IMR-90 (cell line): Measurements from ENCODE around the gene SLC10A3. TPM values are rescaled to one million over a fixed set of nuclear protein-coding genes. Genes with fewer than 3 reads are reported as not detected.

Experiments used
- ATAC-seq: fragments of 200-7000 bp; cut with Tn5 transposase; 2 replicates; pipeline ENCODE4 v1.9.1; 2020; ENCODE audit warnings: low read depth, mild to moderate bottlenecking, moderate library complexity
- BruUV-seq: library from RNA; stranded (reverse); fragments of 400-500 nt; replicated peaks from 2 replicates; lab custom pipeline; 2021; lab: Mats Ljungman, UMichigan
- CTCF ChIA-PET: fragments of 300-600 bp; formaldehyde crosslinking; extraction: SDS; loops from one replicate; lab custom pipeline; 2021; ENCODE audit warnings: antibody characterized with exemption; lab: Yijun Ruan, JAX
- POLR2A ChIA-PET: fragments of 300-600 bp; sonication (Branson Sonifier 250); formaldehyde crosslinking; loops from one replicate; lab custom pipeline; 2022; ENCODE audit warnings: antibody characterized with exemption; ENCODE audit not compliant: unreplicated experiment; lab: Charles Lee
- DNase-seq: peaks from one replicate; pipeline ENCODE4 v3.0.0; 2013
- H2AFZ ChIP-seq: replicated peaks from 2 replicates; pipeline ENCODE3; 2013; ENCODE audit warnings: low read length, mild to moderate bottlenecking; ENCODE audit not compliant: poor library complexity
- H2AK5ac ChIP-seq: 2 replicates; pipeline ENCODE4 v1.6.1; 2013; ENCODE audit warnings: low read depth, low read length, inconsistent platforms
- H2AK9ac ChIP-seq: replicated peaks from 2 replicates; pipeline ENCODE3; 2013; ENCODE audit warnings: mild to moderate bottlenecking, low read depth, low read length, moderate library complexity; ENCODE audit not compliant: poor library complexity
- H2BK120ac ChIP-seq: 2 replicates; pipeline ENCODE4 v1.6.1; 2013; ENCODE audit warnings: low read depth, low read length, inconsistent platforms
- H2BK15ac ChIP-seq: 3 replicates; pipeline ENCODE4 v1.6.1; 2013; ENCODE audit warnings: low read depth, low read length, inconsistent platforms
- H2BK20ac ChIP-seq: 2 replicates; pipeline ENCODE4 v1.6.1; 2013; ENCODE audit warnings: low read depth, mild to moderate bottlenecking, inconsistent platforms, low read length, moderate library complexity
- H2BK5ac ChIP-seq: 2 replicates; pipeline ENCODE4 v1.6.1; 2013; ENCODE audit warnings: mild to moderate bottlenecking, low read depth, low read length, inconsistent platforms; ENCODE audit not compliant: poor library complexity, severe bottlenecking
- H3K14ac ChIP-seq: replicated peaks from 2 replicates; pipeline ENCODE4 v1.6.1; 2013; ENCODE audit warnings: low read depth, low read length, inconsistent platforms
- H3K18ac ChIP-seq: 2 replicates; pipeline ENCODE4 v1.6.1; 2013; ENCODE audit warnings: low read depth, low read length, control low read depth
- H3K23ac ChIP-seq: 2 replicates; pipeline ENCODE4 v1.6.1; 2013; ENCODE audit warnings: low read depth, low read length, inconsistent platforms
- H3K27ac ChIP-seq: 2 replicates; pipeline ENCODE4 v1.5.1; 2013; ENCODE audit warnings: mild to moderate bottlenecking, control low read depth, low read length; ENCODE audit not compliant: insufficient read depth
- H3K27me3 ChIP-seq: 2 replicates; pipeline ENCODE4 v1.6.1; 2013; ENCODE audit warnings: low read length; ENCODE audit not compliant: control insufficient read depth, insufficient read depth
- H3K36me3 ChIP-seq: 2 replicates; pipeline ENCODE4 v1.6.1; 2013; ENCODE audit warnings: low read length, mixed read lengths; ENCODE audit not compliant: control insufficient read depth, insufficient read depth
- H3K4ac ChIP-seq: 2 replicates; pipeline ENCODE4 v1.6.1; 2013; ENCODE audit warnings: low read depth, low read length, inconsistent platforms
- H3K4me1 ChIP-seq: 2 replicates; pipeline ENCODE4 v1.6.1; 2013; ENCODE audit warnings: low read length, mixed read lengths; ENCODE audit not compliant: control insufficient read depth, insufficient read depth
- H3K4me2 ChIP-seq: 2 replicates; pipeline ENCODE4 v1.6.1; 2013; ENCODE audit warnings: low read depth, mild to moderate bottlenecking, control low read depth, low read length, moderate library complexity
- H3K4me3 ChIP-seq: 2 replicates; pipeline ENCODE4 v1.5.1; 2013; ENCODE audit warnings: low read depth, mild to moderate bottlenecking, control low read depth, low read length, moderate library complexity; ENCODE audit not compliant: insufficient read depth
- H3K56ac ChIP-seq: 2 replicates; pipeline ENCODE4 v1.6.1; 2013; ENCODE audit warnings: low read length, inconsistent platforms; ENCODE audit not compliant: insufficient read depth; ENCODE audit errors: extremely low read depth
- H3K79me1 ChIP-seq, 2 experiments: 2 replicates each; pipeline ENCODE4 v1.6.1; 2013; ENCODE audit warnings: low read length in 2 of 2, inconsistent platforms in 1 of 2, low read depth in 1 of 2
- H3K9ac ChIP-seq: 2 replicates; pipeline ENCODE4 v1.6.1; 2013; ENCODE audit warnings: low read depth, low read length, control low read depth
- H3K9me1 ChIP-seq: 2 replicates; pipeline ENCODE4 v1.6.1; 2013; ENCODE audit warnings: low read length, inconsistent platforms; ENCODE audit not compliant: insufficient read depth
- H3K9me3 ChIP-seq: 2 replicates; pipeline ENCODE4 v1.6.1; 2013; ENCODE audit warnings: low read length; ENCODE audit not compliant: control insufficient read depth, insufficient read depth
- H4K20me1 ChIP-seq: 2 replicates; pipeline ENCODE4 v1.6.1; 2013; ENCODE audit warnings: low read length, inconsistent platforms; ENCODE audit not compliant: insufficient read depth
- H4K5ac ChIP-seq: 2 replicates; pipeline ENCODE4 v1.6.1; 2013; ENCODE audit warnings: mild to moderate bottlenecking, low read depth, low read length, control low read depth
- H4K8ac ChIP-seq, 2 experiments: 2 replicates each; pipeline ENCODE4 v1.6.1; 2013; ENCODE audit warnings: low read depth in 2 of 2, low read length in 2 of 2, control low read depth in 1 of 2, inconsistent platforms in 1 of 2
- H4K91ac ChIP-seq: 2 replicates; pipeline ENCODE4 v1.6.1; 2013; ENCODE audit warnings: low read depth, low read length, inconsistent platforms; ENCODE audit not compliant: insufficient read depth
- CHD1 ChIP-seq: IDR thresholded peaks from 2 replicates; pipeline ENCODE4 v1.6.1; 2012; ENCODE audit warnings: low read depth, low read length, improper control_type of control experiment
- CTCF ChIP-seq: conservative IDR thresholded peaks from 2 replicates; pipeline ENCODE4 v1.5.1; 2012; ENCODE audit warnings: mild to moderate bottlenecking, low read depth, low read length, improper control_type of control experiment
- ELK1 ChIP-seq: fragments of 150-350 bp; IDR thresholded peaks from 2 replicates; pipeline ENCODE4 v1.6.1; 2016; ENCODE audit warnings: low read depth, mild to moderate bottlenecking, low read length, moderate library complexity, borderline replicate concordance
- FOS ChIP-seq: fragments of 150-350 bp; IDR thresholded peaks from 2 replicates; pipeline ENCODE4 v1.6.1; 2016; ENCODE audit warnings: low read depth, low read length
- MAFK ChIP-seq: IDR thresholded peaks from 2 replicates; pipeline ENCODE4 v1.6.1; 2012; ENCODE audit warnings: low read depth, low read length, improper control_type of control experiment
- MXI1 ChIP-seq: IDR thresholded peaks from 2 replicates; pipeline ENCODE4 v1.6.1; 2012; ENCODE audit warnings: low read depth, mild to moderate bottlenecking, low read length, moderate library complexity, borderline replicate concordance
- RAD21 ChIP-seq: IDR thresholded peaks from 2 replicates; pipeline ENCODE4 v1.6.1; 2012; ENCODE audit warnings: low read length, improper control_type of control experiment
- RFX5 ChIP-seq: IDR thresholded peaks from 2 replicates; pipeline ENCODE4 v1.8.0; 2012; ENCODE audit warnings: low read depth, mild to moderate bottlenecking, low read length, moderate library complexity
- SMC3 ChIP-seq: fragments of 150-350 bp; IDR thresholded peaks from 2 replicates; pipeline ENCODE4 v1.6.1; 2016; ENCODE audit warnings: low read depth, mild to moderate bottlenecking, antibody characterized with exemption, low read length, moderate library complexity
- USF2 ChIP-seq: fragments of 150-350 bp; IDR thresholded peaks from 2 replicates; pipeline ENCODE4 v1.6.1; 2017; ENCODE audit warnings: mild to moderate bottlenecking, antibody characterized with exemption, low read length, low read depth
- WGBS, 2 experiments: methylation state at CpG; one replicate each; pipeline versions ENCODE4 v1.1.5 to v1.1.7; 2013; ENCODE audit warnings: missing lambda C conversion rate in 2 of 2; ENCODE audit not compliant: insufficient read length in 1 of 2; ENCODE audit errors: extremely low coverage in 2 of 2; 5-methylcytosine and 5-hydroxymethylcytosine counted together
- dilution Hi-C: fragments of 300-500 bp; cut with HindIII; formaldehyde crosslinking; loops from one replicate; pipeline ENCODE4 v1.14.3; 2018; ENCODE audit warnings: low sequenced_read_pairs; ENCODE audit not compliant: unreplicated experiment
- in situ Hi-C: fragments of 300-500 bp; cut with MboI; formaldehyde crosslinking; loops from 3 replicates; pipeline ENCODE4 v1.14.3; 2019; ENCODE audit warnings: low sequenced_read_pairs, inconsistent platforms, mixed read lengths
- intact Hi-C: fragments of 100-400 bp; cut with micrococcal nuclease; formaldehyde crosslinking; loops from 2 replicates; pipeline ENCODE4 v1.10.0; 2022
- polyA plus RNA-seq, 3 experiments: library from polyadenylated mRNA; depleted of rRNA; stranded (reverse); fragments of >200 nt; gene quantifications; 2 replicates each; pipeline ENCODE4 v1.2.3, GENCODE V29; 2012; ENCODE audit warnings: low replicate concordance in 1 of 3
- total RNA-seq: library from RNA; depleted of rRNA; stranded (reverse); fragments of >200 nt; gene quantifications from 2 replicates; pipeline ENCODE4 v1.2.3, GENCODE V29; 2012

Gene SLC10A3
- total and polyA plus RNA-seq, 2 of the 4 experiments (the other 2 are of a cell fraction): 15.2 to 24.6 TPM

GRCh38 chrX:154468217-154468616 is 22.2 kb downstream of the SLC10A3 start:
- TF ChIP-seq FOS (no peak), ELK1 (no peak), CHD1 (no peak), MAFK (no peak), USF2 (no peak), MXI1 (no peak), RFX5 (no peak), CTCF (no peak), SMC3 (no peak), RAD21 (no peak)
- Histone ChIP-seq H2AFZ (no peak overlapping the region), H3K36me3 (peaks cover 77% of the 10 kb centered on the region), H2BK20ac (no peak overlapping the region), H2BK15ac (no peak overlapping the region), H2BK120ac (no peak overlapping the region), H3K9me1 (no peaks in the 10 kb centered on the region), H3K14ac (no peak overlapping the region), H3K56ac (no peak overlapping the region), H3K23ac (no peak overlapping the region), H4K91ac (no peak overlapping the region), H2AK5ac (no peak overlapping the region), H2BK5ac (no peak overlapping the region), H4K5ac (no peak overlapping the region), H3K9me3 (peaks cover 2% of the 10 kb centered on the region; the same call in 1 of the 2 replicates), H3K27ac (no peak overlapping the region), H3K27me3 (no peaks in the 10 kb centered on the region), H3K4me1 (no peaks in the 10 kb centered on the region), H3K9ac (no peak overlapping the region), H3K4me2 (no peak overlapping the region), H2AK9ac (no peak overlapping the region), H3K4me3 (no peak overlapping the region), H4K8ac (no peak overlapping the region), H3K79me1 (peaks cover 0 to under 1% of the 10 kb centered on the region in 2 experiments; a peak in 1 of 4 replicates), H3K4ac (no peak overlapping the region), H3K18ac (no peak overlapping the region), H4K20me1 (peaks cover under 1% of the 10 kb centered on the region; the same call in 1 of the 2 replicates)
- DNase-seq (no peak), ATAC-seq (no peak)
- dilution Hi-C loops (no loop called here), intact Hi-C loops (no loop called here), in situ Hi-C loops (no loop called here)
- CTCF ChIA-PET: no interaction called here
- WGBS, 2 experiments: 93% methylated on average over 20 of the region's 23 CpGs; no CpG with 5 or more reads in 1 of the 2 experiments
- BruUV-seq: no TSS peak
- POLR2A ChIA-PET: no interaction called here
